NCI-H1105 (cell line): ENCODE data around the gene MYO18B.
A peak's percentile ranks its signal among the peaks of the same experiment; 100 is the strongest.

Experiments used
- DNase-seq: peaks from one replicate; lab custom pipeline; 2025; lab: John Stamatoyannopoulos, UW

MYO18B gene

GRCh38 chr22:26053737-26054316 lies 311.8 kb downstream of the MYO18B start:
- DNase-seq, result no peak

GRCh38 chr22:26054841-26055605 lies 313.0 kb downstream of the MYO18B start:
- DNase-seq, result no peak

GRCh38 chr22:26055693-26056092 lies 313.7 kb downstream of the MYO18B start:
- DNase-seq, result no peak

GRCh38 chr22:26056455-26057200 lies 314.6 kb downstream of the MYO18B start:
- no peak for DNase-seq

- DNase-seq, result no peak
These were observed 315.7 kb downstream of the MYO18B start for GRCh38 chr22:26057731-26058130.

GRCh38 chr22:26064048-26064447 lies 322.1 kb downstream of the MYO18B start:
- DNase-seq, result no peak

GRCh38 chr22:26065847-26066246 lies 323.9 kb downstream of the MYO18B start:
- no peak for DNase-seq

GRCh38 chr22:26066534-26066933 lies 324.5 kb downstream of the MYO18B start:
- DNase-seq, result peak; percentile 88

GRCh38 chr22:26068571-26068970 lies 326.6 kb downstream of the MYO18B start:
- no peak for DNase-seq

GRCh38 chr22:26072621-26073020 lies 330.6 kb downstream of the MYO18B start:
- no peak for DNase-seq

GRCh38 chr22:26075251-26075650 lies 333.3 kb downstream of the MYO18B start:
- no peak for DNase-seq

- DNase-seq, result no peak
These were observed 337.0 kb downstream of the MYO18B start for GRCh38 chr22:26079009-26079408.
